ENCODE data around the gene PHIP. TPM values are rescaled to one million over a fixed set of nuclear protein-coding genes. Genes with fewer than 3 reads are reported as not detected.

Gene PHIP
- total RNA-seq, 1 donor, result 19.9 TPM

DNA sequence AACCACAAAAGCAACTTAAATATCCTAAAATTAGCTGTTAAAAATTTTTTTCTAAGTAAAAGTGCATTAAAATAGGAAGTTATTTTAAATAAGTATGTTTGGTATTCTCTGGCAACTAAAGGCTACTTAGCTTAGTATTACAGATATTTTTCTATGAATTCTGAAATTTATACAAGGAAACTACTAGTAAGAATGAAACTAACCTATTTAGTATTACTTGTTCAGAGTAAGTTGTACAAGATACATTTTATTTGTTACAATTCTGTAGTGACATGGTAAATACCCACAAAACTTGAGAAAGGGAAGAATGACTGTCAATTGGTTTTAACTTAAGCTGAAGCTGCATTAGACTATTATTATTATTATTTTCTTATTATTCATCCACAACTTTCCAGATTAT lies 6.5 kb downstream of the PHIP start:
- no peak for DNase-seq (ENCODE audit: low read depth in 2 of 3, low spot score in 2 of 3)

DNA sequence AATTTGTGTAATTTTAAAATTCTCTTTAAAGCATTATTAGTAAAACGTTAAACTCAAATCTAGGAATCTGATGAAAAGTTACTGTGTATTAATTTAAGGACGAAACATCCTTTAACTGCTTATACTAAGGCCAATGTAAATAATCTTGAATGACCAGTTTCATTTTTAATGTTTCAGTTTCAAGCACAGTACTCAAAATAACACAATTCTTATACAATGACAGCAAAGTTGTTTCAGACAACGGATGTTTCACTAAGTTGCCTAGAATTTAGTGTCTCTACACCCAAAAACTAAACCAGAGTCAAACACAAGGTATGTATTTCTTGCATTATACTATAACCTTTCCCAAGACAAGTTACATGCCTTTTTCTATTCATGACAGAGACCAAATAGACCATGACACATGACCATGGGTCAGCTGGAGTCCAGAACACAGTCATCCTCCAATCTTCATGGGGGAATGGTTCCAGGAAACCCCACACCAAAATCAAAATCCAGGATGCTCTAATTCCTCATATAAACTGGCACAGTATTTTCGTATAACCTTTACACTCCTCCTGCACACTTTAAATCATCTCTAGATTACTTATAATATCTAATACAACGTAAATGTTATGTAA lies 7.7 kb downstream of the PHIP start:
- DNase-seq (ENCODE audit: low read depth in 2 of 3, low spot score in 2 of 3), result no peak

DNA sequence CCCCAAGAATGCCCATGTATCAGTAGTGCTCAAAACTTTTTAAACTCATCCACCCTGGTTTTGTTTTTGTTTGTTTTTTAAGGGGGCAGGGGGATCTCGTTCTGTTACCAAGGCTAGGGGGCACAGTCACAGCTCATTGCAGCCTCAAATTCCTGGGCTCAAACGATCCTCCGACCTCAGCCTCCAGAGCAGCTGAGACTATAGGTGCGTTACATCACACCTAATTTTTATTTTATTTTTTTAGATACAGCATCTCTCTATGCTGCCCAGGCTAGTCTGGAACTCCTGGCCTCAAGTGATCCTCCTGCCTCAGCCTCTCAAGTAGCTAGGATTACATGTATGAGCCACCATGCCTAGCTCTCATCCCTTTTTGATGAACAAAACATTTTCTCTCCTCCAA lies 11.2 kb downstream of the PHIP start:
- DNase-seq (ENCODE audit: low read depth in 2 of 3, low spot score in 2 of 3), result no peak

DNA sequence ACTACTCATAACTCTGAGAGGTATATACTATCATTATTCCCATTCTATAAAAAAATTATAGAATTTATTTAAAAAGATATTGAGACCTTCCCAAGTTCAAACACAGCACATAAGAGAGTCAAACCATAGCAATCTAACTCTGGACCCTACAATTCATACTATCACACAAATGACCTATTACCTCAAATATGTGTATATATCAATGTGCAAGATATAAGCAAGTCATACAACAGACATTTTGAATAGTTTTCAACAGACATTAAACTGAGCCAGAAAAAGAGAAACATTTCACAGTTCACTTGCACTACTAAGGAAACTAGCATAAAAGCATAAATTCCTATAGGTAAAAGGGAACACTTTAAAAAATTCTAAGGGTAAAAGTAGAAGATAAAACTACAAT lies 11.7 kb downstream of the PHIP start:
- no peak for DNase-seq (ENCODE audit: low read depth in 2 of 3, low spot score in 2 of 3)

DNA sequence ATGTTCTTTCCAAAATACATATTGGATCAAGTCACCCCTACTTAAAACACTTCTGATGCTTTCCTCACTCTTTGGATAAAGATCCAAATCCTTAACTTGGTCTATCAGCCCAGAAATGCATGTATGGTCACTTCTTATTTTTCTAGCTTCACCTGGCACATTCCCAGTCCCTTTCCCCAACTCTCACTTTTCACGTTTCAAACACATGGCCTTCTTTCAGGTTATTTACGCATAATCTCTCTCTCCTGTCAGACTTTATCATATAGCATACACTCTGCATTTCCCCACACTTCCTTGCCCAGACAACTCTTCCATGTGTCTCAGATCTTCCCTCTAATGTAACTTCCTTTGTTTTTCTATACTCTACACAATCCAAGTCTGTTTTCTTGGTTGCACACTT lies 12.8 kb downstream of the PHIP start:
- no peak for DNase-seq (ENCODE audit: low read depth in 2 of 3, low spot score in 2 of 3)

DNA sequence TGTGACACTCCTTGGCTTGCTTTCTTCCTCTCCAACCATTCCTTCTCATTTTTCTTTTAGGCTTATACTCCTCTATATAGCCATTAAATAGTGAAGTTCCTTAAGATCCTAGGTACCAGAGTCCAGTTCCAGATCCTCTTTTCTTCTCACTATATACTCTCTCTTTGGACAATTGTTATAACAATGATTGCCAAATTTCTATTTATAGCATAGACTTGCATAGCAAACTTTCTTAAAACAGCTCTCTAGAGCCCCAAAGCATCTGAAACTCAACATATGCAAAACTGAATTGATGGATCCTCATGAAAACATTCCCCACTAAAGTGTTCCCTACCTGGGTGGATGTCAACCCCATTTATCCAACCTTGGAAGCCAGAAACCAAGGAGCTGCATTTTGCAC lies 13.4 kb downstream of the PHIP start:
- no peak for DNase-seq (ENCODE audit: low read depth in 2 of 3, low spot score in 2 of 3)

DNA sequence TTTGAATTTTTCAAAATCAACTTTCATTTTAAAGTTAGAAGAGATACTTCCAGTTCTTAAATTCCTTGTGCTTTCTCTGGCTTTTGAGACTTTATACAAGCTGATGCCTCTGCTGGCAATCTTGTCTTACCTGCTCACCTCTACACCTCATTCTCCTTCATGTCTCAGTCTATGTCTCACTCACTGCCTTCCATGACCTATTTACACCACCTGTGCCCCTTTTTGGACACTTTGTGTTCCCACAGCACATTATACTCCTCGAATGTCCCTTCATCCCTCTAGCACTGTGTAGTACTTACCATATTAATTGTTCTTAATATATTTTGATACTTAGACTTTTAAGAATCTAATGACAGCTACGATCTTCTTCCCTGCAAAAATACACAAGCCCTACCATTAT lies 15.3 kb downstream of the PHIP start:
- no peak for DNase-seq (ENCODE audit: low read depth in 2 of 3, low spot score in 2 of 3)

DNA sequence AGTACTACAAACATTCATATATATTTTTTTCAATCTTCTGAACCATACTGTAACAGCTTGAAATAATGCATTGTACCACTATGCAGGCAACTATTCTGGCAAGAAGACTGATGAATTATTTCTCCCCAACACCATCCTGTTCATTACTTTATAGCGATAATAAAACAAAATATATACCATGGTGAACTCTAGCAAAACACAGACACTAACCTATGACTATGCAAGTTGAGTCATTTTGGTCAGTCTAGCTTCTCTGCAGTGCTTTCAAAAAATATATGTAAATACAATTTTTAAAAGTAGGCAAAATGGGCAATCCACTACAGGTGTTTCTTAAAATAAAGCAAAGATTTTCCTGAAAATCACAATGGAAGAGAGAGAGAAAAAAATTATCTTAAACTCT lies 20.3 kb downstream of the PHIP start:
- no peak for DNase-seq (ENCODE audit: low read depth in 2 of 3, low spot score in 2 of 3)

DNA sequence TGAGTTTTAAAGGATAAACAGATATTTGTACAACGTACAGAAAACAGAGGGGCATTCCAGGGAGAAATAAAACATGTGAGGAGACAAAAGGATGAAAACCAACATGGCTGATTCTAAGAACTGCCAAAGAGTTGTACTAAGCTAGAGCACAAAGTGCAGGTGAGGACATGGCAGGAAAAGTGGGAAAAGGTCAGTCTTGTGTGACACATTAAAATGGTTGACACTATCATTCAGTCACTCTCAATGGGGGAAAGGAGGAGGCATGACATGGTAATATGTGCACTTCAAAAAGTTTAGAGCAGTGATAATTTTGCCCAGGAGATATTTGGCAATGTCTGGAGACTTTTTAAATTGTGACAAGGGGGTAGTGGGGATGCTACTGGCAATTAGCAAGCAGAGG lies 21.8 kb downstream of the PHIP start:
- DNase-seq (ENCODE audit: low read depth in 2 of 3, low spot score in 2 of 3), result no peak

DNA sequence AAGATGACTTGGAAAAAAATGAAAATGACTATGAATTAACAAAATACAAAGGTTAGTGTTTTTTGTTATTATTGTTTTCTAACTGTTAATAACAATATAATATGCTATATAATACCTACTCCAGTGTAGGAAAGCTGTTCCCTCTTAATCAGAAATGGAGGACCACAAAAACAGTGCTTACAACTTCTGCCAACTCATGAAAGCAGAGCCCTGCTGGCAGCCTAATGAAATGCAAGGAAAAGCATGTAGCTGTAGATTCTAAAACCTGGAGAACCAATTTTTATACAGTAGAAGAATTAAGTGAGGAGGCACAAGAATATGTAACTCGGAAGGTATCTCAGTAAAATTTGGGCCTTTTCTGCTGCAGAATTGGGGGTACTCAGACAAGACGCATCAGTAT lies 29.4 kb downstream of the PHIP start:
- peak in 2 of 3 donors; percentile 25 to 29 for DNase-seq (ENCODE audit: low read depth in 2 of 3, low spot score in 2 of 3)

DNA sequence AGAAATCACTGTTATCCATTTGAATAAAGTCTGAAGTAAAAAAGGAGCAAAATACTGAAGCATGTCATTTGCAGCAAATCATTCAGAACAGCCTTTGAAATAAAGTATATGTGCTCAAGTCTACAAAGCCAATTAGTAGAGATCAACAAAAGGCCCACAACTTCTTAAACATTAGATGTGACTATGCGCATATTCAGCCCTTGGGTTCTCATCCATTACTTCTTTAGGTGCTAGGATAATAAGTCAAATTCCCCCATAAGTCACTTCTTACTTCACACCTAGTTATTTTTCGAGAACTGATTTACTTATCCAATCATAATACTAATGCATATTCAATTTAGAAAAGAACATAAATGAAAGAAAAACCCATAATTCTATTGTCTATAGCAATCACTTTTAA lies 31.0 kb downstream of the PHIP start:
- DNase-seq (ENCODE audit: low read depth in 2 of 3, low spot score in 2 of 3), result no peak

DNA sequence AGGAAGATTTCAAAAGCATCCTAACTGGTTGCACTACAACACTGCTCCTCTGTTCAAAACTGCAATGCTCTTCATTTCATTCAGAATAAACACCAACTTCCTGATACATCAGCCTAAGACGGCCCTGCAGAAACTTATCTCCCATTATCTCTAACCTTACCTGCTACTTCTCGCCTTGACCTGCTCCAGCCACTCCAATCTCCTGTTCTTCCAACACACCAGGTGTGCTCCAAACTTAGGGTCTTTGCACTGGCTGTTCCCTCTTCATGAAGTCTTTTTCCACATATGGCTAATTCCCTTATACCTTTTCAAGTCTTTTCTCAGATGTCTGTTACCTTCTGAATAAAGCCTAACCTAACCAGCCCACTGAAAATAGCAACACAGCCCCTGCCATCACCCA lies 32.1 kb downstream of the PHIP start:
- DNase-seq (ENCODE audit: low read depth in 2 of 3, low spot score in 2 of 3), result no peak

DNA sequence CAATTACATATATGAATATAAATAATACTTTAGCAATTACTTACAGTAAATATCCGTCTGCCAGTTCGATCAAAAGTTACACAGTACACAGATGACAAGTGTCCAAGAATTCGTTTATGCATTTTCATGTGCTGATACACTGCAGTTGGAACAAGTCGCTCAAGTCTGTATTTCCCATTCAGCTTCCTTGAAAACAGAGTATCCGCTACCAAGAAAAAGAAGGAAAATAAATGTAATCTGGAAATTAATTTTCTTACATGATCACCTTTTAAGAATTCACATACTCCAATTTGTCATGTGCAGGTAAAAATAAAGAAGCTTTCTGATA lies 35.3 kb downstream of the PHIP start:
- DNase-seq (ENCODE audit: low read depth in 2 of 3, low spot score in 2 of 3), result no peak

DNA sequence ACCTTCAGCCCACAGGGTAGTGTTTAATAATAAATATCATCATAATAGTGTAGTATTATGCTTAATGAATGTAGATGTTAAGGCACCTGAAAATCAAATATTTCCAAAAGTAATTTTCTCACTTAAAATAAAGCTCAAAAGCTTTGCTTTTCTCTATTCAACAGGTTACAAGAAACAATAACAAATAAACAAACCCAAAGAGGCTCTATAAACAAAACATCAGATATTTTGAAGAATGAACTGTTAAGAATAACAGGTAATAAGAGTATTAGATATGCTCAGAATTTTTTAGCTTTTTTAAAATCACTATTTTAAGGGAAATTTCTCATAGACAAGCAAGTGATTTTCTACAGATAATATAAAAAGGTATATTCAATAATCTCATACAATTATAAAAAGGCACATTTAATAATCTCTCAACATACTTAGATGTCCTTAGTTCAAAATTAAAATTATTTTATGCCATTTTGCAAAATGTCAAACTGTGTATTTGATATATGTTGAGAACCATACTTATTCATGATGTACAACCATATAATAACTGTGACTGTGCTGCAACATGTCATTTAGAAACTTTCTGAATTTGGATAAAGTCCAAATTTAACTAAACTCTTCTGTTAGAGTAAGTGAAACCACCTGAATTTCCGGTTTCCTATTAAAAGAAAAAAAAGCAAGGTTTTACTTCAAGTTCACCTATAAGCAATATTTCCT lies 35.8 kb downstream of the PHIP start:
- no peak for DNase-seq (ENCODE audit: low read depth in 2 of 3, low spot score in 2 of 3)

DNA sequence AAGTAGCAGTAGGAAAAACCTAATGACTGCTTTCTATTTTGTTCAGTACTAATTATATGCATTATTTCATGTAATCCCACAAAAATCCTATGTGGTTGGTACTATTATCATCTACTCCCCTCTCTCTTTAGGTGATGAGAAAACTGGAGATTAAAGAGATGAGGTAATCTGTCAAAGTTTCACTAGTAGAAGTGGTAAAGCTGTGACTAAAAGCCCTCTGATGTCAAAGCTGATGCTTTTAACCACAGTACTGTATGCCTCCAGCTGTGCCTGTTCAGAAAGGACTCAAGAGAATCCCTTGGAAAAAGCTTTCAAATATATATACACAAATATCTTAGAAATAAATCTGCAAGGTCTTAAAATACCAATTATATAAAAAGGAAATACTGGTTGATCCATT lies 38.0 kb downstream of the PHIP start:
- DNase-seq (ENCODE audit: low read depth in 2 of 3, low spot score in 2 of 3), result no peak

DNA sequence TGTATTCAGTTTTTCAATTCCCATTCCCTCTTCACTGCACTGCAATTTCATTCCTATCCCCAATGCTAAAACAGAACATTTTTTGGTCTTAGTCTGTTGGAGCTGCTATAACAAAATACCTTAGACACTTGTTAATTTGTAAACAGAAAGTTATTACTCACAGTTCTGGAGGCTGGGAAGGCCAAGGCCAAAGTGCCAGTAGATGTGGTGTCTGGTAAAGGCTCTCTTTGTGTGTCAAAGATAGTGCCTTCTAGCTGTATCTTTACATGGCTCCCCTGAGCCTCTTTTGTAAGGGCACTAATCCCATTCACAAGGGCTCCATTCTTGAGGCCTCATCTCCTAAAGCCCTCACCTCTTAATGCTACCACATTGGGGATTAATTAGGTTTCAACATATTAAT lies 40.0 kb downstream of the PHIP start:
- DNase-seq (ENCODE audit: low read depth in 2 of 3, low spot score in 2 of 3), result no peak

DNA sequence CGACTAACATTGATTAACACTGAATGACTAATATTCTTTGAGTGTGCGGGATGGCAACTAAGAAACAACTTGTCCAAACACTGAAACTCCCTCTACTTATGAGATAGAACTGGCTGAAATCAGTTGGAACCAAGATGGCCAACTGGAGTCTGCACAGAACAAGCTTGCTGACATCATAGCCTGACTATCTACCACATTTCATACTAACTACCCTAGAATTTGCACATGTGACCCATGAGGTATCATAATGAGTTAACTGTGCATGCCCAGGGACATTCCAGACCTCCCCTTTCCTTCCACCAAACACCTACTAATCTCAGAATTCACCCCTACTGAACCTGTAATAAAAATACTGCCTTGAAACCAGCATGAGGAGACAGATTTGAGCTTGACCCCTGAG lies 43.2 kb downstream of the PHIP start:
- no peak for DNase-seq (ENCODE audit: low read depth in 2 of 3, low spot score in 2 of 3)

DNA sequence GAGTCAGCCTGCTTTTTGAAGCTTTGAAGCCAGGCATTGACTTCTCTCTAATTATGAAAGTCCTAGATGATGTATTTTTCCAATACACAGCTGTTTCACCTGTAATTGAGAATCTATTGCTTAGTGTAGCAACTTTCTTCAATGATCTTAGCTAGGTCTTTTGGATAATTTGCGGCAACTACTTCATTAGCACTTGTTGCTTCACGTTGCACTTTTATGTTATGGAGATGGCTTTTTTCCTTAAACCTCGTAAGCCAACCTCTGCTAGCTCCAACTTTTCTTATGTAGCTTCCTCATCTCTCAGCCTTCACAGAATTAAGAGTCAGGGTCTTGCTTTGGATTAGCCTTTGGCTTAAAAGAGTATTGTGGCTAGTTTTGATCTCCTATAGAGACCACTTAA lies 44.8 kb downstream of the PHIP start:
- DNase-seq (ENCODE audit: low read depth in 2 of 3, low spot score in 2 of 3), result no peak

DNA sequence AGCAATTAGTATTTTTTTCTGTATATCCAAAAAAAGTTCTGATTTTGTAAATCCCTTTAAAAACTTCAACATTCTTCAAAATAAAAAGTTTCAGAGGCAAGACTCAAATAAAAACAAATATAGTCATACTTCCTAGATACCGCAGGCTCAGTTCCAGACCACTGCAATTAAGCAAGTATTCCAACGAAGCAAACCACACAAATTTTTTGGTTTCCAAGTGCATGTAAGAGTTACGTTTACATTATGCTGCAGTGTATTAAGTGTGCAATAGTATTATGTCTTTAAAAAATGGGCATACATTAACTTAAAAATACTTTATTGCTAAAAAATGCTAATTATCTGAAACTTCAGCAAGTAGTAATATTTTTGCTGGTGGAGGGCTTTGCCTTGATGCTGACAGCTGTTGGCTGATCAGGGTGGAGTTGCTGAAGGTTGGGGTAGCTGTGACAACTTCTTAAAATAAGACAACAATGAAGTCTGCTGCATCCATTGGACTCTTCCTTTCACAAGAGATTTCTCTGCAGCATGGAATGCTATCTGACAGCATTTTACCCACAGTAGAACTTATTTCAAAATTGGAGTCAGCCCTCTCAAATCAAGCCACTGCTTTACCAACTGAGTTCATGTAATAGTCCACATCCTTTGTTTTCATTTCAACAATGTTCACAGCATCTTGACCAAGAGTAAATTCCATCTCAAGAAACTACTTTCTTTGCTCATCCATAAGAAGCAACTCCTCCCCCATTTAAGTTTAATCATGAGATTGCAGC lies 46.0 kb downstream of the PHIP start:
- DNase-seq (ENCODE audit: low read depth in 2 of 3, low spot score in 2 of 3), result no peak

DNA sequence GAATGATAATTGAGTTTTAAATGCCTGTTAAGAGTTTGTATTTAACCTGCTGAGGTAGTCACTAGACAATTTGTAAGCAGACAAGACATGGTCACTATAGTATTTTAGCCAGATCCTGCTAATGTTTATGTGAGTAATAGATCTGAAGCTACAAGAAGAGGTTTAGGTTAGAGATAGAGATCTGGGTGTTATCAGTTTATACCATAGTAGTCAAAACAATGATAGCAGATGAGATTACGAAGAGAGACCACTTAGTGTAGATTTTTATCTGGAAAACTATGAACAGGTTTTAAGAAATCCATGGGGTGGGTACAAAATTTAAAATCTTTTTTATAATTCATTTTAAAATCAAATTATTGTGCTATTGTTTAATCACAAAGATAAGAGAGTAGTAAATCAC lies 47.5 kb downstream of the PHIP start:
- no peak for DNase-seq (ENCODE audit: low read depth in 2 of 3, low spot score in 2 of 3)

DNA sequence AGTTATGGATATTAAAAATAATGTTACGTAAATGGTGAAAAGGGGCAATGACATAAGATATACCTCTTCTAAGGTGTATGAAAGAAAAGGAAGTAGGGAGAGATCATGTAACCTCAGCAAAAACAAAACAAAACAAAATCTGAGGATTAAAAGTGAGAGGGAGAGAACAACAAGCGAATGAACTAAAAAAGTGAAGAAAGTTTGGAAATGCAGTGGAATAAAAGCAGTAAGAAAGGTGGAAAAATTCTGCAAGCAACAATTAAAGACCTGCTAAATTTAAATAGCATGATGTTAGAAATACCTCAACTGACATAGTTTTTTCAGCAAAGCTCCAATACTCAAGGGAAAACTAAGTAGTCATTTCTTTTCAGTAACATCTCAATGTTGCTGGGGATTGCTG lies 48.0 kb downstream of the PHIP start:
- no peak for DNase-seq (ENCODE audit: low read depth in 2 of 3, low spot score in 2 of 3)

DNA sequence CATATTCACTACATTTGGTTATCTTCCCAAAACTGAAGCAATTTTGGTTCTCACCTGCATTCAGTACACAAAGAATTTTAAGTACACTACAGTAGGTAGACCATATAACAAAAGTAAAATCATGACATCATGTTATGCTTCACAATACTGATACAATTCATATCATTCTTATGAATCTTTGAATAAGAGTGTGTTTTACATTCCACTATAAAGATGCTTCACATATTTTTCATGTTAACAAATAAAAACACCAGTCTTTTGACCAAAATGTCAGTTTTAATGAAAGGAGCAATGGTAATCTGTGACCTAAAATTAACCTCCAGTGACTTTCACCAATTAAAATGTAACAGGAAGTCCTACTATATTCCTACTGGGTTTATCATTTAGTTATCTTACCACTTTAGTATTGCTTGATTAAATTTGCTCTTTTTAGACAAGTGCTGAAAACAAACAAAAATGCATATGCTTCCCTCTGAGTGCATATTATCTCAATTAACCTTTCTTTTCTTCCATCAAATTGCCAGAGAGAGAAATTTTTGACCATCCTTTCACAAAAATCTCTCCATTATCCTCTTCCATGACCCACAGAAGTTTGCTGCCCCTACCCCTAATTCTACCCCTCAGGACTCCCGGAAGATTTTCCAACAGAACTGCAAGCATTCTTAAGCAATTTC lies 49.3 kb downstream of the PHIP start:
- no peak for DNase-seq (ENCODE audit: low read depth in 2 of 3, low spot score in 2 of 3)
